GM19372 (cell line): Measurements from ENCODE around the gene KLKB1.
"Not testable (repeated sequence)": the region's sequence is repeated elsewhere in the genome, so short reads cannot be mapped to it uniquely, and the experiment has no call there.

Source experiments
- ATAC-seq: cut with Tn5 transposase; IDR thresholded peaks from one replicate; pipeline ENCODE4 v1.9.1; 2021; ENCODE audit warnings: mild to moderate bottlenecking, low read depth, moderate library complexity; ENCODE audit not compliant: unreplicated experiment

KLKB1 gene

GRCh38 chr4:186264660-186265059, 37.4 kb downstream of the KLKB1 start:
- no peak for ATAC-seq

- not testable (repeated sequence) for ATAC-seq
Observed at GRCh38 chr4:186265250-186265649, 37.9 kb downstream of the KLKB1 start.

- ATAC-seq, result no peak
Observed at GRCh38 chr4:186265683-186266652, 38.7 kb downstream of the KLKB1 start, which contains the start of gene F11. TSS of gene F11 (plus strand) at chr4:186266189. CDS start at chr4:186267137, 948 bp downstream.

GRCh38 chr4:186266729-186267456, 39.6 kb downstream of the KLKB1 start:
- ATAC-seq, result no peak

- no peak for ATAC-seq
Observed at GRCh38 chr4:186271081-186271678, 43.9 kb downstream of the KLKB1 start.

- ATAC-seq, result no peak
Observed at GRCh38 chr4:186272699-186273391, 45.5 kb downstream of the KLKB1 start.

GRCh38 chr4:186273392-186273789, 46.1 kb downstream of the KLKB1 start:
- ATAC-seq, result not testable (repeated sequence)

- no peak for ATAC-seq
Observed at GRCh38 chr4:186283311-186283710, 56.0 kb downstream of the KLKB1 start.

GRCh38 chr4:186285147-186285546, 57.8 kb downstream of the KLKB1 start:
- no peak for ATAC-seq

- ATAC-seq, result no peak
Observed at GRCh38 chr4:186286581-186286980, 59.3 kb downstream of the KLKB1 start.

GRCh38 chr4:186291256-186291890, 64.1 kb downstream of the KLKB1 start:
- no peak for ATAC-seq

- no peak for ATAC-seq
Observed at GRCh38 chr4:186294160-186294559, 66.9 kb downstream of the KLKB1 start.

GRCh38 chr4:186296481-186296880, 69.2 kb downstream of the KLKB1 start:
- no peak for ATAC-seq

- ATAC-seq, result no peak
Observed at GRCh38 chr4:186297013-186297645, 69.8 kb downstream of the KLKB1 start.

- no peak for ATAC-seq
Observed at GRCh38 chr4:186298031-186298647, 70.8 kb downstream of the KLKB1 start.

- ATAC-seq, result no peak
Observed at GRCh38 chr4:186299291-186299690, 72.0 kb downstream of the KLKB1 start.

- ATAC-seq, result no peak
Observed at GRCh38 chr4:186300659-186301390, 73.5 kb downstream of the KLKB1 start.

- ATAC-seq, result no peak
Observed at GRCh38 chr4:186304216-186304615, 76.9 kb downstream of the KLKB1 start.
